Breast epithelium (tissue), 4 donors: ENCODE results near the gene TRIO. TPM values are rescaled to one million over a fixed set of nuclear protein-coding genes. Genes with fewer than 3 reads are reported as not detected.

ENCODE experiments used
- DNase-seq, 2 donors: peaks; one replicate each; pipeline ENCODE4 v3.0.0-alpha.2; 2019; ENCODE audit warnings: low spot score in 2 of 2
- H3K27ac ChIP-seq, 2 donors: fragments of 200-600 bp; sonication (generic) in 1 of 2; one replicate each; pipeline ENCODE4 v1.5.1; 2016 to 2019; ENCODE audit warnings: mild to moderate bottlenecking in 1 of 2
- H3K27me3 ChIP-seq, 2 donors: fragments of 200-600 bp; sonication (generic) in 1 of 2; one replicate each; pipeline versions ENCODE4 v1.5.1 to v1.6.0; 2017 to 2019; ENCODE audit warnings: control low read depth in 1 of 2, mild to moderate bottlenecking in 1 of 2
- H3K36me3 ChIP-seq: fragments of 200-600 bp; one replicate; pipeline ENCODE4 v1.5.1; 2019
- H3K4me1 ChIP-seq, 2 donors: fragments of 200-600 bp; sonication (generic); one replicate each; pipeline ENCODE4 v1.5.1; 2016 to 2019; ENCODE audit warnings: control low read depth in 1 of 2
- H3K4me3 ChIP-seq, 3 donors: fragments of 200-600 bp; sonication (generic); 1 replicate in 2 of 3; 2 replicates in 1 of 3; pipeline ENCODE4 v1.5.1; 2016 to 2019; ENCODE audit warnings: mild to moderate bottlenecking in 3 of 3, moderate library complexity in 2 of 3
- H3K9me3 ChIP-seq, 2 donors: fragments of 200-600 bp; sonication (generic) in 1 of 2; one replicate each; pipeline ENCODE4 v1.5.1; 2016 to 2019; ENCODE audit warnings: control low read depth in 1 of 2
- POLR2A ChIP-seq: fragments of 450-650 bp; IDR thresholded peaks from one replicate; pipeline ENCODE4 v1.6.1; 2016; ENCODE audit warnings: antibody characterized with exemption, mild to moderate bottlenecking, moderate library complexity
- POLR2AphosphoS5 ChIP-seq, 3 donors: sonication (generic); formaldehyde crosslinking; IDR thresholded peaks; one replicate each; pipeline ENCODE4 v1.6.1; 2017; ENCODE audit warnings: antibody characterized with exemption in 3 of 3
- intact Hi-C: fragments of 100-400 bp; cut with DNase I; formaldehyde crosslinking; loops from one replicate; pipeline ENCODE4 v1.15.1; 2023; ENCODE audit warnings: low total_unique reads
- total RNA-seq, 3 donors: library from RNA; depleted of rRNA; stranded (reverse); fragments of >200 nt; gene quantifications; one replicate each; pipeline ENCODE4 v1.1.0, GENCODE V29; 2016
- TF ChIP-seq, protein P1 (sequence below), 3 donors: fragments of 450-650 bp; IDR thresholded peaks; one replicate each; pipeline ENCODE4 v1.5.1; 2016 to 2017; ENCODE audit warnings: antibody characterized with exemption in 3 of 3, mild to moderate bottlenecking in 3 of 3, moderate library complexity in 3 of 3

Gene TRIO
- total RNA-seq, 3 donors from 2014 or later, result 191 to 209 (median 193) TPM

DNA sequence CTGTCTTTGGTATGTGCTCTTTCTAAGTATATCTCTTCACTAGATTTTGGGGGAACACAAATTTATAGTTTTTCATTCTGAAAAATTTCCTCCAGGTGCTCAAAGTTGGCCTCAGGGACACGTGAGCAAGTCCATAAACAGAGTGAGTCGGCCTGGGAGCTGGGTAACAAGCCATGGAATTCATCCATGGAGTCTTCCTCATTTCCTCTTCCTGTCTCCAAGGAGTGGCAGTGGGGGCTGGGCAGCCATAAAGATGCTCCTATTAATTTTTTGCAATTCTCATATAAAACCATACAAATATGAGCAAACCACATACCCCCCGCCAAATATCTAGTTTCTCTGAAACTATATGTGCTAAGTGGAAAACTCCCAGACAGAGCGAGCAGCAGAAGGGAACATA lies 301.9 kb downstream of the TRIO start:
- peaks cover 0 to 5% of the 10 kb centered on the region in 2 donors for H3K4me1 ChIP-seq
- H3K4me3 ChIP-seq, result peak overlapping the region in 1 of 3 donors; percentile 8
- no peak for DNase-seq
- H3K36me3 ChIP-seq, result no peaks in the 10 kb centered on the region
- no peaks in the 10 kb centered on the region for H3K27me3 ChIP-seq
- intact Hi-C loops, result no loop called here
- H3K9me3 ChIP-seq, result no peaks in the 10 kb centered on the region
- H3K27ac ChIP-seq, result peak overlapping the region; percentile 60 to 72
- TF ChIP-seq, protein P1, sequence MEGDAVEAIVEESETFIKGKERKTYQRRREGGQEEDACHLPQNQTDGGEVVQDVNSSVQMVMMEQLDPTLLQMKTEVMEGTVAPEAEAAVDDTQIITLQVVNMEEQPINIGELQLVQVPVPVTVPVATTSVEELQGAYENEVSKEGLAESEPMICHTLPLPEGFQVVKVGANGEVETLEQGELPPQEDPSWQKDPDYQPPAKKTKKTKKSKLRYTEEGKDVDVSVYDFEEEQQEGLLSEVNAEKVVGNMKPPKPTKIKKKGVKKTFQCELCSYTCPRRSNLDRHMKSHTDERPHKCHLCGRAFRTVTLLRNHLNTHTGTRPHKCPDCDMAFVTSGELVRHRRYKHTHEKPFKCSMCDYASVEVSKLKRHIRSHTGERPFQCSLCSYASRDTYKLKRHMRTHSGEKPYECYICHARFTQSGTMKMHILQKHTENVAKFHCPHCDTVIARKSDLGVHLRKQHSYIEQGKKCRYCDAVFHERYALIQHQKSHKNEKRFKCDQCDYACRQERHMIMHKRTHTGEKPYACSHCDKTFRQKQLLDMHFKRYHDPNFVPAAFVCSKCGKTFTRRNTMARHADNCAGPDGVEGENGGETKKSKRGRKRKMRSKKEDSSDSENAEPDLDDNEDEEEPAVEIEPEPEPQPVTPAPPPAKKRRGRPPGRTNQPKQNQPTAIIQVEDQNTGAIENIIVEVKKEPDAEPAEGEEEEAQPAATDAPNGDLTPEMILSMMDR (IDR thresholded peaks at IDR 0.05), result no peak
- TF ChIP-seq POLR2A, result no peak
- no peak for TF ChIP-seq POLR2AphosphoS5 (IDR thresholded peaks at IDR 0.05)

DNA sequence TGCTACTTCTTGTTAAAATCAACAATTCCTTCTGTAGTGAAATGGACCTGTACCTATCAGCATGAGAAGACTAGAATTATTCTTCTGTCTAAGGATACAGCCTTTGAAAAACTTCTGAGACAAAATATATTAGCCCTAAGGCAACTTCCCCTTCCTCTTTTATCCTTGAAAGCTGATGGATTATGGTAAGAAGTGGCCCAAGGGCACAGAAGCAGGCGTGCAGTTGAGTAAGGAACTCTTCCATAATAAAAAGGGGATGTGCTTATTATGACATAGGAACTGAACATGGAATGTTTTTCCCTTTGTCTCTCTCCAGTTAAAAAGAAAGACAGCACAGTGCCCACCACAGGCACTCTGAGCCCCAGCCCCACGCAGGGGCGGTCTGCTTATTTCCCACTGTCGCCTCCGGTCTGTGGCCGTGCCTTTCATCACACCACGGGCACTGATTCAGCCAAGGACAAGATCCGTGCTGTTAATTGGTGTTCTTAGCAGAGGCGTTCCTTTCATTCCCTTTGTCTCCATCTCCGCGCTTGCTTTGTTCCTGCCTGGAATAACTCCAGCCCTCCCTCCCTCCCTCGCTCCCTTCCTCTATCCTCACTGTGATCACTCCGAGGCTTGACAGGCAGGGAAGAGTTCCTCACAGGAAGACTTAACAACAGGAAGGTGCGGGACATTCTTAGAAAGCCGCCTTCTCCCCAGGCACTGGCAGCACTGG lies 302.6 kb downstream of the TRIO start:
- Histone ChIP-seq H3K36me3 (no peaks in the 10 kb centered on the region), H3K4me1 (peaks cover 0 to 5% of the 10 kb centered on the region in 2 donors), H3K27ac (peak overlapping the region; percentile 60 to 72), H3K4me3 (peak overlapping the region; percentile 8 to 42 (median 10)), H3K27me3 (no peaks in the 10 kb centered on the region), H3K9me3 (no peaks in the 10 kb centered on the region)
- TF ChIP-seq, protein P1 (IDR thresholded peaks at IDR 0.05), result no peak
- no peak for TF ChIP-seq POLR2A
- TF ChIP-seq POLR2AphosphoS5 (IDR thresholded peaks at IDR 0.05), result no peak
- DNase-seq, result no peak
- intact Hi-C loops, result no loop called here

DNA sequence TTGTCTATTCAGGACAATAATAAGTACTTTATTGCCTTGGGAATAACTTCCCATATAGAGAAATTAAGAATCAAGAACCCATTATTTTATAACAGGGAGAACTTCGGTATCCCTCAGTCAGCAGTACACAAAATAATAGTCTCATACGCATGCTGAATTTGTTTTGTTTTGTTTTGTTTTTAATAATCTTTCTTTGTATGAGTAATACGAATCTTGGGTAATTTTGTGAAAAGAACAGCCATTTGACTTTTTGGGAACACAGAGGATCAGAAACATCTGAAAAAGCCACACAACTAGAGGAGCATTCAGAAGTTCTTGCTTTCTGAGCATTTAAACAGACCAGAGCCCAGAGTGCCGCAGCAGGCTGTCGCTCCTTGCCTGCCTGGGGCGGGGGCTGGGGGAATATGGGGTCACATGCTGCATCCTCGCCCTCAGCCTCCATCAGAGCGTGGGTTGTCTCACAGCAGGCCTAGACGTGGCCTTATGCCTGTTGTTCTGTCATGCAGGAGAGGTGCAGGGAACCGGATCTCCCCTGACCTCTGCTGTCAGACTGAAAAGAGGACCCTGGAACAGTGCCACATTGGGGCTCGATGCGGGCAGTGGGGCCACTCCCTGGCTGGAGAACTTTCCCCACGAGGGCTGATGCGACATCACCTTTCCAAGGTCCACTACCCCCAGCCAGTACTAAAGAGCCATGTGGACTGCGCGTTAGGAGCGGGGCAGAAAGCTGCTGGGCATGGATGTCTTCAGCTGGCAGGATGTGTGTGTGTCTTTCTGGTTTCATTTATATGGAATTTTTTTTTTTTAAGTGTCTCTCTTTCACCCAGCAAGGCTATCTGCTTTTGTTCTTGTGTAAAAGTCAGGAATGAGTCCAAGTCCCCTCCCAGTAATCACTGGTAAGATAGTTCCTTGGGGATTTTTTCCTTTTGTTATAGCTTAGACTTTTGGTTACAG lies 305.1 kb downstream of the TRIO start:
- intact Hi-C loops, result no loop called here
- Histone ChIP-seq H3K27ac (peak overlapping the region; percentile 79 to 95), H3K4me3 (peak overlapping the region in 1 of 3 donors; percentile 32), H3K9me3 (no peaks in the 10 kb centered on the region), H3K36me3 (no peaks in the 10 kb centered on the region), H3K4me1 (peaks cover 0 to 5% of the 10 kb centered on the region in 2 donors), H3K27me3 (no peaks in the 10 kb centered on the region)
- TF ChIP-seq, protein P1 (IDR thresholded peaks at IDR 0.05), result no peak
- TF ChIP-seq POLR2A, result no peak
- TF ChIP-seq POLR2AphosphoS5 (IDR thresholded peaks at IDR 0.05), result peak in 1 of 3 donors; percentile 25
- no peak for DNase-seq

DNA sequence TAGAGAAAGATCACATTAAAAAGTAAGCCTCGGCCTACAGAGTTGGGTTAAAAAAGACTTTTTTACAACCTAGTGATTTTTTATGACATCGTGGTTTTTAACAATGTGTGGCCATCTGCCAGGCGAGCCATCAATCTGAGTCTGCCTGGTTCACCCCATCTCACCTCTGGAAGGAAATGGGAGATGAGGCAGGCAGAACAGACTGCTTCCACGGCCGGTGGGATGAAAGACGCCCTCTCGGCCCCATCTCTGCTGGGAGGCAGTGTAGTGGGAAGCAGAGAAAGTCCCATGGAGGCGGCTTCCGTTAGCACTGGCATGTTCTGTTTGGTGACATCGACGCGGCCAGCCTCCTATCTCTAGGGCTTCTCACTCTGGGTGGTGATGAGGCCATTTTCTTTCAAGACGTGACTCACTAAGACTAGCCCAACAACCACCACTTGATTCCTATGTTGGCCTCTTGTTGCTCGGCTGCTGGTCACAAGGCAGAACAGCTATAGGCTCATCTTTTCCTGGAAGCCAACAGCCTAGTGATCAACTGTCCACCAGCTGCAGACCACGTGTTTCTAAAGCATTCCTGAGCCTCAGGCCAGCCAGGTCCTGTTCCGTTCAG lies 306.0 kb downstream of the TRIO start:
- intact Hi-C loops, result no loop called here
- no peak for DNase-seq
- H3K4me1 ChIP-seq, result peaks cover 0 to 5% of the 10 kb centered on the region in 2 donors
- peak overlapping the region in 1 of 3 donors; percentile 7 for H3K4me3 ChIP-seq
- no peaks in the 10 kb centered on the region for H3K36me3 ChIP-seq
- no peaks in the 10 kb centered on the region for H3K27me3 ChIP-seq
- peak overlapping the region; percentile 79 to 95 for H3K27ac ChIP-seq
- no peaks in the 10 kb centered on the region for H3K9me3 ChIP-seq
- no peak for TF ChIP-seq POLR2AphosphoS5 (IDR thresholded peaks at IDR 0.05)
- TF ChIP-seq POLR2A, result no peak
- TF ChIP-seq, protein P1 (IDR thresholded peaks at IDR 0.05), result no peak
